Skeletal muscle satellite cell (primary cell): ENCODE results near the gene COX7B2.

ENCODE experiments used
- H3K27me3 ChIP-seq: 2 replicates; pipeline ENCODE4 v1.7.0; 2013; ENCODE audit warnings: low read length; ENCODE audit not compliant: control insufficient read depth, insufficient read depth
- H3K36me3 ChIP-seq: 2 replicates; pipeline ENCODE4 v1.7.0; 2013; ENCODE audit warnings: mild to moderate bottlenecking, control low read depth, low read length; ENCODE audit not compliant: insufficient read depth
- H3K4me1 ChIP-seq: 2 replicates; pipeline ENCODE4 v1.7.0; 2013; ENCODE audit warnings: low read length; ENCODE audit not compliant: control insufficient read depth, insufficient read depth
- H3K4me2 ChIP-seq: 2 replicates; pipeline ENCODE4 v1.7.0; 2013; ENCODE audit warnings: mild to moderate bottlenecking, low read length
- H3K4me3 ChIP-seq: 2 replicates; pipeline ENCODE4 v1.7.0; 2013; ENCODE audit warnings: low read length
- H3K9ac ChIP-seq: 2 replicates; pipeline ENCODE4 v1.7.0; 2013; ENCODE audit warnings: mild to moderate bottlenecking, low read depth, low read length, moderate library complexity
- H3K9me3 ChIP-seq: replicated peaks from 2 replicates; pipeline ENCODE4 v1.7.0; 2013; ENCODE audit warnings: mild to moderate bottlenecking, control low read depth, low read length

COX7B2 gene

GRCh38 chr4:46937493-46937892 lies 28.4 kb upstream of the COX7B2 start:
- H3K4me1 ChIP-seq, result no peaks in the 10 kb centered on the region
- no peak overlapping the region for H3K9ac ChIP-seq
- H3K9me3 ChIP-seq, result no peaks in the 10 kb centered on the region
- H3K4me3 ChIP-seq, result no peak overlapping the region
- peaks cover 5% of the 10 kb centered on the region for H3K27me3 ChIP-seq
- H3K4me2 ChIP-seq, result no peak overlapping the region
- no peaks in the 10 kb centered on the region for H3K36me3 ChIP-seq

- H3K27me3 ChIP-seq, result peaks cover 12% of the 10 kb centered on the region
- H3K36me3 ChIP-seq, result no peaks in the 10 kb centered on the region
- no peaks in the 10 kb centered on the region for H3K9me3 ChIP-seq
- H3K4me1 ChIP-seq, result no peaks in the 10 kb centered on the region
- H3K9ac ChIP-seq, result no peak overlapping the region
- no peak overlapping the region for H3K4me2 ChIP-seq
- no peak overlapping the region for H3K4me3 ChIP-seq
Measured at GRCh38 chr4:46934726-46935125, 25.7 kb upstream of the COX7B2 start.

- Histone ChIP-seq H3K9ac (no peak overlapping the region), H3K27me3 (peaks cover 12% of the 10 kb centered on the region), H3K4me1 (no peaks in the 10 kb centered on the region), H3K4me2 (no peak overlapping the region), H3K9me3 (no peaks in the 10 kb centered on the region), H3K4me3 (no peak overlapping the region), H3K36me3 (no peaks in the 10 kb centered on the region)
Measured at GRCh38 chr4:46933686-46934085, 24.6 kb upstream of the COX7B2 start.

- no peaks in the 10 kb centered on the region for H3K9me3 ChIP-seq
- no peak overlapping the region for H3K4me2 ChIP-seq
- no peaks in the 10 kb centered on the region for H3K4me1 ChIP-seq
- H3K9ac ChIP-seq, result no peak overlapping the region
- H3K36me3 ChIP-seq, result no peaks in the 10 kb centered on the region
- no peak overlapping the region for H3K4me3 ChIP-seq
- peaks cover 28% of the 10 kb centered on the region for H3K27me3 ChIP-seq
Measured at GRCh38 chr4:46931981-46932380, 22.9 kb upstream of the COX7B2 start.

- H3K9me3 ChIP-seq, result no peaks in the 10 kb centered on the region
- H3K27me3 ChIP-seq, result peaks cover 31% of the 10 kb centered on the region
Measured at GRCh38 chr4:46930891-46931290, 21.8 kb upstream of the COX7B2 start.

GRCh38 chr4:46927201-46927600 lies 18.2 kb upstream of the COX7B2 start:
- Histone ChIP-seq H3K36me3 (no peaks in the 10 kb centered on the region), H3K4me2 (no peak overlapping the region), H3K9ac (no peak overlapping the region), H3K4me1 (no peaks in the 10 kb centered on the region), H3K4me3 (no peak overlapping the region), H3K27me3 (peaks cover 26% of the 10 kb centered on the region), H3K9me3 (no peaks in the 10 kb centered on the region)

More at GRCh38 chr4:46930891-46931290, 21.8 kb upstream of the COX7B2 start:
- Histone ChIP-seq H3K4me3 (no peak overlapping the region), H3K4me2 (no peak overlapping the region), H3K36me3 (no peaks in the 10 kb centered on the region), H3K4me1 (no peaks in the 10 kb centered on the region), H3K9ac (no peak overlapping the region)

- H3K36me3 ChIP-seq, result no peaks in the 10 kb centered on the region
- H3K27me3 ChIP-seq, result peaks cover 18% of the 10 kb centered on the region
- H3K4me2 ChIP-seq, result no peak overlapping the region
- H3K4me1 ChIP-seq, result no peaks in the 10 kb centered on the region
- H3K4me3 ChIP-seq, result no peak overlapping the region
- H3K9ac ChIP-seq, result no peak overlapping the region
- H3K9me3 ChIP-seq, result no peaks in the 10 kb centered on the region
Measured at GRCh38 chr4:46924789-46925529, 15.9 kb upstream of the COX7B2 start.

GRCh38 chr4:46922205-46922604 lies 13.2 kb upstream of the COX7B2 start:
- Histone ChIP-seq H3K4me1 (no peaks in the 10 kb centered on the region), H3K9me3 (no peaks in the 10 kb centered on the region), H3K27me3 (peaks cover 5% of the 10 kb centered on the region), H3K4me2 (no peak overlapping the region), H3K9ac (no peak overlapping the region), H3K36me3 (no peaks in the 10 kb centered on the region), H3K4me3 (no peak overlapping the region)

- Histone ChIP-seq H3K4me3 (no peak overlapping the region), H3K9ac (no peak overlapping the region), H3K4me2 (no peak overlapping the region), H3K9me3 (no peaks in the 10 kb centered on the region), H3K4me1 (no peaks in the 10 kb centered on the region), H3K36me3 (no peaks in the 10 kb centered on the region), H3K27me3 (no peaks in the 10 kb centered on the region)
Measured at GRCh38 chr4:46908148-46908547, 897 bp downstream of the COX7B2 start.

- Histone ChIP-seq H3K27me3 (no peaks in the 10 kb centered on the region), H3K4me3 (no peak overlapping the region), H3K4me2 (no peak overlapping the region), H3K9ac (no peak overlapping the region), H3K36me3 (no peaks in the 10 kb centered on the region), H3K4me1 (no peaks in the 10 kb centered on the region), H3K9me3 (no peaks in the 10 kb centered on the region)
Measured at GRCh38 chr4:46900082-46900481, 9.0 kb downstream of the COX7B2 start.

- Histone ChIP-seq H3K36me3 (no peaks in the 10 kb centered on the region), H3K4me3 (no peak overlapping the region), H3K27me3 (no peaks in the 10 kb centered on the region), H3K4me2 (no peak overlapping the region), H3K4me1 (no peaks in the 10 kb centered on the region), H3K9ac (no peak overlapping the region), H3K9me3 (no peaks in the 10 kb centered on the region)
Measured at GRCh38 chr4:46894826-46895225, 14.2 kb downstream of the COX7B2 start.

GRCh38 chr4:46890056-46890455 lies 19.0 kb downstream of the COX7B2 start:
- no peaks in the 10 kb centered on the region for H3K4me1 ChIP-seq
- H3K9me3 ChIP-seq, result no peaks in the 10 kb centered on the region
- no peak overlapping the region for H3K4me3 ChIP-seq
- no peak overlapping the region for H3K4me2 ChIP-seq
- no peak overlapping the region for H3K9ac ChIP-seq
- H3K36me3 ChIP-seq, result no peaks in the 10 kb centered on the region
- H3K27me3 ChIP-seq, result no peaks in the 10 kb centered on the region
